Measurements from ENCODE around the gene STK10. TPM values are rescaled to one million over a fixed set of nuclear protein-coding genes. Genes with fewer than 3 reads are reported as not detected.
"Not testable (repeated sequence)": the region's sequence is repeated elsewhere in the genome, so short reads cannot be mapped to it uniquely, and the experiment has no call there.

The STK10 gene
- total and polyA plus RNA-seq, 2 experiments from 2014 or later = 7.5 to 17.8 TPM

DNA sequence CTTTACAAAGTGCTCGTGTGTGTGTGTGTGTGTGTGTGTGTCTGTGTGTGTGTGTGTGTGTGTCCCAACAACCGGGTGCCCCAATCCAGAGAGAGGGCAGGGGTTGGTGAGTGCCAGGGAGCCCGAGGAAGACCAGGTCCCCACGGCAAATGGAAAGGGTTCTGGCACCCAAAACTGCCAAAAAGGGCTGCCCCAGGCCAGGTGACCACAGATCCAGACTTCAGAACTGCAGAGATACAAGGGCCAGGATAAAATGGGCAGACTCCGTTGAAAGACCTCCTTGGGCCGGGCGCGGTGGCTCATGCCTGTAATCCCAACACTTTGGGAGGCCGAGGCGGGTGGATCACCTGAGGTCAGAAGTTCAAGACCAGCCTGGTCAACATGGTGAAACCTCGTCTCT, 38.5 kb downstream of the STK10 start:
- H3K79me2 ChIP-seq (replicated peaks; ENCODE audit: insufficient read depth); H3K27me3 ChIP-seq (ENCODE audit: insufficient read depth); H3K27ac Mint-ChIP-seq; H3K27me3 Mint-ChIP-seq (ENCODE audit: insufficient read depth, low read depth, poor library complexity); H3K9me3 Mint-ChIP-seq; H3K4me1 Mint-ChIP-seq; H3K4me2 ChIP-seq; H3K4me1 ChIP-seq (ENCODE audit: insufficient read depth); H3K36me3 ChIP-seq (ENCODE audit: insufficient read depth); H2AFZ ChIP-seq; H3F3A ChIP-seq (replicated peaks; ENCODE audit: low read depth); H3K4me3 Mint-ChIP-seq; H3K27ac ChIP-seq (ENCODE audit: low read depth); ATAC-seq; H3K4me3 ChIP-seq; DNase-seq (ENCODE audit: low spot score); H3K36me3 Mint-ChIP-seq (ENCODE audit: low read depth); H4K20me1 ChIP-seq (replicated peaks; ENCODE audit: insufficient read depth); H3K9me2 ChIP-seq (ENCODE audit: insufficient read depth): not testable (repeated sequence)

DNA sequence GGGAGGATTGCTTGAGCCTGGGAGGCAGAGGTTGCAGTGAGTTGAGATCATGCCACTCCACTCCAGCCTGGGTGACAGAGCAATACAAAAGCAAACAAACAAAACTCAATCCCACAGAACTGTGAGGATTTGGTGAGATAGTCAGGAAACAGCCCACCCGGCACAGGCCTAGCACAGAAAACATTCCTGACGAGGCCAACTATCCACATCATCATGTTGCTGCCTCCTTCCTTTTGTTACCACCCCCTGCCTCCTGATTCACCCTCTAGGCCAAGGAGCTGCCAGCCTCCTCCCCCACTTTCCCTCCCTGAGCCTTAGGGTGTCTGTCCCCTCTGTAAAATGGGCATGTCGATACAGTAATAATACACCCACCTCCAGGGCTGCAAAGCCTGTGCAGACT, 39.0 kb downstream of the STK10 start:
- H3K27ac Mint-ChIP-seq = no peak overlapping the region
- ATAC-seq (no peak), DNase-seq (ENCODE audit: low spot score) (no peak)
- TF ChIP-seq JUNB (IDR thresholded peaks at IDR 0.05; ENCODE audit: unreplicated experiment) (no peak), ETS1 (IDR thresholded peaks at IDR 0.05) (no peak), POLR2AphosphoS5 (IDR thresholded peaks at IDR 0.05; ENCODE audit: low read depth) (no peak), ZNF462 (CRISPR knock-in tag; IDR thresholded peaks at IDR 0.05) (no peak), ZNF114 (CRISPR knock-in tag; IDR thresholded peaks at IDR 0.05) (no peak), NANOG (IDR thresholded peaks at IDR 0.05; ENCODE audit: borderline replicate concordance) (no peak), CREB1 (CRISPR knock-in tag; IDR thresholded peaks at IDR 0.05; ENCODE audit: low read depth) (no peak), EZH2phosphoT487 (IDR thresholded peaks at IDR 0.05; ENCODE audit: unreplicated experiment) (no peak)
- TF ChIP-seq, protein P1, sequence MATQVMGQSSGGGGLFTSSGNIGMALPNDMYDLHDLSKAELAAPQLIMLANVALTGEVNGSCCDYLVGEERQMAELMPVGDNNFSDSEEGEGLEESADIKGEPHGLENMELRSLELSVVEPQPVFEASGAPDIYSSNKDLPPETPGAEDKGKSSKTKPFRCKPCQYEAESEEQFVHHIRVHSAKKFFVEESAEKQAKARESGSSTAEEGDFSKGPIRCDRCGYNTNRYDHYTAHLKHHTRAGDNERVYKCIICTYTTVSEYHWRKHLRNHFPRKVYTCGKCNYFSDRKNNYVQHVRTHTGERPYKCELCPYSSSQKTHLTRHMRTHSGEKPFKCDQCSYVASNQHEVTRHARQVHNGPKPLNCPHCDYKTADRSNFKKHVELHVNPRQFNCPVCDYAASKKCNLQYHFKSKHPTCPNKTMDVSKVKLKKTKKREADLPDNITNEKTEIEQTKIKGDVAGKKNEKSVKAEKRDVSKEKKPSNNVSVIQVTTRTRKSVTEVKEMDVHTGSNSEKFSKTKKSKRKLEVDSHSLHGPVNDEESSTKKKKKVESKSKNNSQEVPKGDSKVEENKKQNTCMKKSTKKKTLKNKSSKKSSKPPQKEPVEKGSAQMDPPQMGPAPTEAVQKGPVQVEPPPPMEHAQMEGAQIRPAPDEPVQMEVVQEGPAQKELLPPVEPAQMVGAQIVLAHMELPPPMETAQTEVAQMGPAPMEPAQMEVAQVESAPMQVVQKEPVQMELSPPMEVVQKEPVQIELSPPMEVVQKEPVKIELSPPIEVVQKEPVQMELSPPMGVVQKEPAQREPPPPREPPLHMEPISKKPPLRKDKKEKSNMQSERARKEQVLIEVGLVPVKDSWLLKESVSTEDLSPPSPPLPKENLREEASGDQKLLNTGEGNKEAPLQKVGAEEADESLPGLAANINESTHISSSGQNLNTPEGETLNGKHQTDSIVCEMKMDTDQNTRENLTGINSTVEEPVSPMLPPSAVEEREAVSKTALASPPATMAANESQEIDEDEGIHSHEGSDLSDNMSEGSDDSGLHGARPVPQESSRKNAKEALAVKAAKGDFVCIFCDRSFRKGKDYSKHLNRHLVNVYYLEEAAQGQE (IDR thresholded peaks at IDR 0.05; ENCODE audit: unreplicated experiment) = no peak
- TF ChIP-seq, protein P2, sequence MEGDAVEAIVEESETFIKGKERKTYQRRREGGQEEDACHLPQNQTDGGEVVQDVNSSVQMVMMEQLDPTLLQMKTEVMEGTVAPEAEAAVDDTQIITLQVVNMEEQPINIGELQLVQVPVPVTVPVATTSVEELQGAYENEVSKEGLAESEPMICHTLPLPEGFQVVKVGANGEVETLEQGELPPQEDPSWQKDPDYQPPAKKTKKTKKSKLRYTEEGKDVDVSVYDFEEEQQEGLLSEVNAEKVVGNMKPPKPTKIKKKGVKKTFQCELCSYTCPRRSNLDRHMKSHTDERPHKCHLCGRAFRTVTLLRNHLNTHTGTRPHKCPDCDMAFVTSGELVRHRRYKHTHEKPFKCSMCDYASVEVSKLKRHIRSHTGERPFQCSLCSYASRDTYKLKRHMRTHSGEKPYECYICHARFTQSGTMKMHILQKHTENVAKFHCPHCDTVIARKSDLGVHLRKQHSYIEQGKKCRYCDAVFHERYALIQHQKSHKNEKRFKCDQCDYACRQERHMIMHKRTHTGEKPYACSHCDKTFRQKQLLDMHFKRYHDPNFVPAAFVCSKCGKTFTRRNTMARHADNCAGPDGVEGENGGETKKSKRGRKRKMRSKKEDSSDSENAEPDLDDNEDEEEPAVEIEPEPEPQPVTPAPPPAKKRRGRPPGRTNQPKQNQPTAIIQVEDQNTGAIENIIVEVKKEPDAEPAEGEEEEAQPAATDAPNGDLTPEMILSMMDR (conservative IDR thresholded peaks at IDR 0.05; ENCODE audit: low read depth in 2 of 2) = no peak

More for the DNA sequence above, 39.0 kb downstream of the STK10 start:
- no peak overlapping the region for H3K27ac ChIP-seq (ENCODE audit: low read depth)
- H3K27me3 ChIP-seq (ENCODE audit: insufficient read depth) = no peaks in the 10 kb centered on the region
- no peak overlapping the region for H3K4me3 Mint-ChIP-seq
- peaks cover 4% of the 10 kb centered on the region; the same call in 1 of the 2 replicates for H3K4me1 ChIP-seq (ENCODE audit: insufficient read depth)
- no peaks in the 10 kb centered on the region for H3K36me3 ChIP-seq (ENCODE audit: insufficient read depth)
- H3F3A ChIP-seq (replicated peaks; ENCODE audit: low read depth) = 0 out of 2 replicates have a peak, but pooled peaks cover 3% of the 10 kb centered on the region
- H3K36me3 Mint-ChIP-seq (ENCODE audit: low read depth) = no peaks in the 10 kb centered on the region
- peaks cover 10% of the 10 kb centered on the region for H3K4me1 Mint-ChIP-seq
- H3K9me3 Mint-ChIP-seq = no peaks in the 10 kb centered on the region; the same call in 2 of the 3 replicates
- no peaks in the 10 kb centered on the region; the same call in 1 of the 2 replicates for H4K20me1 ChIP-seq (replicated peaks; ENCODE audit: insufficient read depth)
- peaks cover 2% of the 10 kb centered on the region; the same call in 1 of the 2 replicates for H3K79me2 ChIP-seq (replicated peaks; ENCODE audit: insufficient read depth)
- no peak overlapping the region for H3K4me3 ChIP-seq
- H3K4me2 ChIP-seq = no peak overlapping the region
- H2AFZ ChIP-seq = no peak overlapping the region
- H3K9me2 ChIP-seq (ENCODE audit: insufficient read depth) = no peaks in the 10 kb centered on the region
- H3K27me3 Mint-ChIP-seq (ENCODE audit: insufficient read depth, low read depth, poor library complexity) = peaks cover 8% of the 10 kb centered on the region
